A172 (cell line): ENCODE data around the gene PAQR7. TPM values are rescaled to one million over a fixed set of nuclear protein-coding genes. Genes with fewer than 3 reads are reported as not detected.

Experiments
- DNase-seq: peaks from one replicate; pipeline ENCODE4 v3.0.0-alpha.2; 2015; ENCODE audit warnings: low spot score
- total RNA-seq: library from RNA; depleted of rRNA; stranded (reverse); fragments of >200 nt; shearing (Covaris generic); gene quantifications from 2 replicates; pipeline ENCODE4 v1.2.3, GENCODE V29; 2014; rRNA removed

PAQR7 gene
- total RNA-seq, 1 experiment from 2014 or later = 0.19 TPM

DNA sequence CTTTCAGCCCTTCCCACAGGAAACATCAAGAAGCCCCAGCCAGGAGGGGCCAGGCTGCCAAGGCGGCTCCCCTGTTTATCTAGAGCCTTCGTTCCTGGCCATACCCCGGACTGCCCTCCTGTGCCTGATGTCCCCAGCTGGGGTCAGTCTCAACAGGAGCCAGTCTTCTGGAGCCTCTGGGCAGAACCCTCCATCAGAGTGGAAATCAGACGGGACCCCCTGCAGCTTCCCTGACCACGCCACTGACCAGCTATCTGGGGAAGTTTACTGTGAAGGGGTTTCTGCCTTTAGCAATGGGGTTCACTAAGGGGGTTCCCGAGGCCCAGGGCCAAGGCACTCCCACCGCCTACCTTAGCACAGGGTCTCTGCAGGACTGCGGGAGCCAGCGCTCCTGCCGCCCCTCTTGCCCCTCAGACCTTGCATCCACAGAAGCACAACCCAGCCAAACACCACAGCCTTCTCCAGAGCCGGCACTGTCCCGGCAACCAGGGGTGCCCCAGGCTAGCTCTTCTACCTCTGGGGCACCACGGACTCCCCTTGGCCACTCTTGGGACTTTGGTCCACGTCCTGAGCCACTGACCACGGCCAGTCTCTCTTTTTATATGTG is 59.3 kb downstream of the PAQR7 start:
- DNase-seq = no peak

- DNase-seq = no peak
Observed at GRCh38 chr1:25815208-25816111, 60.0 kb downstream of the PAQR7 start.

GRCh38 chr1:25814549-25815087 is 60.9 kb downstream of the PAQR7 start:
- no peak for DNase-seq

- no peak for DNase-seq
Observed at GRCh38 chr1:25813734-25814471, 61.6 kb downstream of the PAQR7 start.

DNA sequence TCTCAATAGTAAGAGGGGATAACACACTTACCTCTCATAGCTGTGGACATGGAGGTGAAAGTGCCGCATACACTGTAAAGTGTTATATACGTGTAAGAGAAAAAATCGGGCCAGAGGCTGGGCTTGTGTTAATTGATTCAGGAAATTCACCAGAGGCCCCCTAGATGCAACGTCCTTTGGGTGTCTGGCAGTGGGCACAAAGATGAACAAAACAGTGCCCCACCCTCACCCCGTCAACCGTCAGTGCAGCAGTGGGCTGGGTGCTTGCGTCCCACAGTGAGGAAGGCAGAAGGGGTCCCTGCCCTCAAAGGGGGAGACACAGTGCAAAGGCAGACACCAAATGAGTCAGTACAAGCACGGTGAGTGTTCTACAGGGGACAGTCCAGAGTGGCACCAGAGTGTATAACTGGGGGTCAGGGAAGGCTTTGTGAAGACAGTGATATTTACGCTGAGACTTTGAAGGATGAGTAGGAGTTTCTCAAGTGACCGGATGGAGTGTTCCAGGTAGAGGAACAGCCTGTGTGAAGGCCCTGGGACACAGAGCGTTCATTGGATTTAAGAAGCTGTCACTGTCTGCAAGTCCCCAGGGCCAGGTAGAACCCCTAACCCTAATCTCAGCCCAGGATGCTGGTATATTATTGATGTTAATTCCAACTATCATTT is 62.3 kb downstream of the PAQR7 start:
- DNase-seq = no peak

Other genes with a start within 250 kb of the PAQR7 start
- gene SELENON, start 75.5 kb downstream of the PAQR7 start, total RNA-seq = 21.7 and 28.4 TPM in 2 replicates
- gene MTFR1L, start 55.8 kb downstream of the PAQR7 start, total RNA-seq = 20.8 and 26.5 TPM in 2 replicates
- 4.8 and 4.9 TPM in 2 replicates for gene AUNIP, start 16.3 kb downstream of the PAQR7 start, total RNA-seq
- 222 and 346 TPM in 2 replicates for gene STMN1, start 30.7 kb upstream of the PAQR7 start, total RNA-seq
- gene PAFAH2, start 122.4 kb upstream of the PAQR7 start, total RNA-seq = 8.5 and 13.0 TPM in 2 replicates
- 0.17 TPM in 1 of 2 replicates, not detected in the other for gene EXTL1, start 146.1 kb upstream of the PAQR7 start, total RNA-seq
- gene SLC30A2, start 170.4 kb upstream of the PAQR7 start, total RNA-seq = not detected in 2 replicates
- gene TRIM63, start 191.9 kb upstream of the PAQR7 start, total RNA-seq = not detected in 2 replicates
- 4.4 and 6.1 TPM in 2 replicates for gene PDIK1L, start 236.1 kb upstream of the PAQR7 start, total RNA-seq